Activated CD4-positive, alpha-beta T cell treated with anti-CD3 and anti-CD28 coated beads, Interleukin-2, amount 10 ng/mL, durations not matched to agents 7 days and 5 days (primary cell): ENCODE results near the gene PMEPA1. TPM values are rescaled to one million over a fixed set of nuclear protein-coding genes. Genes with fewer than 3 reads are reported as not detected.

Experiments
- CTCF ChIA-PET: fragments of 350-600 bp; sonication (Branson Sonifier 250); formaldehyde crosslinking; loops from one replicate; lab custom pipeline; 2021; ENCODE audit warnings: antibody characterized with exemption; lab: Charles Lee
- POLR2A ChIA-PET: fragments of 350-600 bp; sonication (Branson Sonifier 250); formaldehyde crosslinking; loops from one replicate; lab custom pipeline; 2021; ENCODE audit warnings: antibody characterized with exemption; lab: Charles Lee
- DNase-seq: peaks from one replicate; pipeline ENCODE4 v3.0.0-alpha.2; 2020
- H3K27ac Mint-ChIP-seq: one replicate; pipeline ENCODE4 v1.8.0; 2021; ENCODE audit warnings: mild to moderate bottlenecking, moderate library complexity, mixed read lengths
- H3K27me3 Mint-ChIP-seq: one replicate; pipeline ENCODE4 v1.8.0; 2021; ENCODE audit warnings: mixed read lengths
- H3K36me3 Mint-ChIP-seq: one replicate; pipeline ENCODE4 v1.8.0; 2021; ENCODE audit warnings: low read depth, mixed read lengths
- H3K4me1 Mint-ChIP-seq: one replicate; pipeline ENCODE4 v1.8.0; 2021; ENCODE audit warnings: mixed read lengths
- H3K4me3 Mint-ChIP-seq: one replicate; pipeline ENCODE4 v1.8.0; 2021; ENCODE audit warnings: mild to moderate bottlenecking, moderate library complexity, mixed read lengths
- H3K9me3 Mint-ChIP-seq: one replicate; pipeline ENCODE4 v1.8.0; 2021; ENCODE audit warnings: mixed read lengths
- total RNA-seq, 2 experiments: library from RNA; stranded (reverse); gene quantifications; one replicate each; pipeline ENCODE4 v1.2.3, GENCODE V29; 2021

PMEPA1 gene
- total RNA-seq, 2 experiments from 2014 or later = 0.72 to 1.1 TPM

GRCh38 chr20:57676589-57677583 is 32.9 kb downstream of the PMEPA1 start:
- Mint-ChIP-seq H3K4me3 (no peak overlapping the region), H3K27ac (no peak overlapping the region), H3K9me3 (no peaks in the 10 kb centered on the region), H3K36me3 (no peaks in the 10 kb centered on the region), H3K4me1 (peaks cover 14% of the 10 kb centered on the region), H3K27me3 (peaks cover 5% of the 10 kb centered on the region)
- ChIA-PET CTCF (no interaction called here), POLR2A (no interaction called here)
- no peak for DNase-seq

DNA sequence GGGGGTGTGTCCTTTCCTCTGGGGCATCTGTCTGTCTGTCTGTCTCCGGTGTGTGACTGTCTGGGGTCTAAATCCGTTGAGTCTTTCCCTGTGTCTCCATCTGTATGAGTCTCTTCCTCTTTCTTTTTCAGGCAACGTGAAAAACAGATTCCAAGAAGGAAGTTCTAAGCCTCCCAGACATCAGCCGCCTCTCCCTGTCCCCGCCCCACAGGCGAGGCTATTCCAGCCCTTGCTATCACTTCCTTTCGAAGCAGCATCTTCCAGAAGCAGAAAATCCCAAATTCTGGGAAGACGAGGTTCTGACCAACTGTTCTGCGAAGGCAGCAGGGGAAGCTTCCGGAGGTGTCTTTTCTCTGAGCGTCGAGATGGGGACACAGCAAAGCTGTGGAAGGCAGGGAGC is 34.0 kb downstream of the PMEPA1 start:
- Mint-ChIP-seq H3K9me3 (no peaks in the 10 kb centered on the region), H3K36me3 (no peaks in the 10 kb centered on the region), H3K27me3 (peaks cover 5% of the 10 kb centered on the region), H3K27ac (no peak overlapping the region), H3K4me3 (no peak overlapping the region), H3K4me1 (peaks cover 9% of the 10 kb centered on the region)
- DNase-seq = no peak
- POLR2A ChIA-PET = no interaction called here
- CTCF ChIA-PET = no interaction called here

GRCh38 chr20:57672953-57673575 is 36.8 kb downstream of the PMEPA1 start:
- H3K4me1 Mint-ChIP-seq = no peaks in the 10 kb centered on the region
- POLR2A ChIA-PET = no interaction called here

DNA sequence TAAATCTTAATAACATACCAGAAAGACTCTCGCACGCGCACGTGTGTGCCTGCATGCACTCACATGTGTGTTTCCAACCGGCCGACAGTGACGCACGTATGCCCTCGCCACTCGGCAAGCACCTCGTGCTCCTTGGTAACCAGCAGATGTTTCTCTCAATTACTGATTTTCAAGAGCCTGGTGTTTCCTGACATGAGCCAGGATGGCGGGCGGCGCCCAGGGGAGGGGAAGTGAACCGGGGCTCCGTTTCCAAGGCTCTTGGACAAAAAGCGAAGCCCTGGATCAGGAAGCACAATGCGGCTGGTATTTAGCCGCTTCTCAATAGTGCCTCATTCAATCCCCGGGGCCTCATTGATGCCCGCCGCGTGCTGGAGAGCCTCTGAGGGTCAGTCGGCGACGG is 37.7 kb downstream of the PMEPA1 start:
- CTCF ChIA-PET = no interaction called here
- POLR2A ChIA-PET = interaction anchor here (0.6 kb wide), 1 partner anchor 1022 kb away, joined by 3 read pairs; no protein-coding TSS in a partner anchor
- Mint-ChIP-seq H3K9me3 (no peaks in the 10 kb centered on the region), H3K27me3 (no peaks in the 10 kb centered on the region), H3K4me1 (no peaks in the 10 kb centered on the region), H3K36me3 (no peaks in the 10 kb centered on the region), H3K4me3 (no peak overlapping the region), H3K27ac (no peak overlapping the region)
- DNase-seq = no peak

More at GRCh38 chr20:57672953-57673575, 36.8 kb downstream of the PMEPA1 start:
- DNase-seq = no peak
- Mint-ChIP-seq H3K9me3 (no peaks in the 10 kb centered on the region), H3K27me3 (peaks cover 2% of the 10 kb centered on the region), H3K4me3 (no peak overlapping the region), H3K27ac (no peak overlapping the region), H3K36me3 (no peaks in the 10 kb centered on the region)
- CTCF ChIA-PET = no interaction called here

GRCh38 chr20:57671662-57672061 is 38.2 kb downstream of the PMEPA1 start:
- H3K4me3 Mint-ChIP-seq = no peak overlapping the region

DNA sequence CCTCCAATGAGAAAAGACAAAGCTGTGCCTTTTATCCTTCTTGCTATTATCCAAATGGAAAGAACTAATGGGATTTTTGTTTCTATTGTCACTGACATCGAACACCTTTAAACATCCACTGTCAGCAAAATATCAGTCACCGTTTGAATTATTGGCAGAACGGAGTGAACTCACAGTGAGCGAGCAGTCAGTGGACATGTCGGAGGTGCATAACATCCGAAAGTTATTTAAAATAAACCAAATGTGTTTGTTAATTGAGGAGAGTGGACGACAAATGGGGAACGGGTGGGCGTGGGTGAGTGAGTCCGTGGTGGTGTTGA is 38.8 kb downstream of the PMEPA1 start:
- Mint-ChIP-seq H3K9me3 (no peaks in the 10 kb centered on the region), H3K27me3 (no peaks in the 10 kb centered on the region), H3K4me3 (no peak overlapping the region), H3K36me3 (no peaks in the 10 kb centered on the region), H3K4me1 (no peaks in the 10 kb centered on the region), H3K27ac (no peak overlapping the region)
- ChIA-PET POLR2A (no interaction called here), CTCF (no interaction called here)
- DNase-seq = no peak

More at GRCh38 chr20:57671662-57672061, 38.2 kb downstream of the PMEPA1 start:
- no peaks in the 10 kb centered on the region for H3K9me3 Mint-ChIP-seq
- no peaks in the 10 kb centered on the region for H3K4me1 Mint-ChIP-seq
- H3K27me3 Mint-ChIP-seq = no peaks in the 10 kb centered on the region
- no peak overlapping the region for H3K27ac Mint-ChIP-seq
- no peak for DNase-seq
- CTCF ChIA-PET = no interaction called here
- POLR2A ChIA-PET = no interaction called here
- H3K36me3 Mint-ChIP-seq = no peaks in the 10 kb centered on the region

GRCh38 chr20:57670288-57671071 is 39.3 kb downstream of the PMEPA1 start:
- DNase-seq = no peak
- no peaks in the 10 kb centered on the region for H3K36me3 Mint-ChIP-seq
- no peak overlapping the region for H3K27ac Mint-ChIP-seq
- H3K9me3 Mint-ChIP-seq = no peaks in the 10 kb centered on the region
- no peak overlapping the region for H3K4me3 Mint-ChIP-seq
- H3K27me3 Mint-ChIP-seq = no peaks in the 10 kb centered on the region
- no peaks in the 10 kb centered on the region for H3K4me1 Mint-ChIP-seq
- POLR2A ChIA-PET = no interaction called here
- CTCF ChIA-PET = no interaction called here

DNA sequence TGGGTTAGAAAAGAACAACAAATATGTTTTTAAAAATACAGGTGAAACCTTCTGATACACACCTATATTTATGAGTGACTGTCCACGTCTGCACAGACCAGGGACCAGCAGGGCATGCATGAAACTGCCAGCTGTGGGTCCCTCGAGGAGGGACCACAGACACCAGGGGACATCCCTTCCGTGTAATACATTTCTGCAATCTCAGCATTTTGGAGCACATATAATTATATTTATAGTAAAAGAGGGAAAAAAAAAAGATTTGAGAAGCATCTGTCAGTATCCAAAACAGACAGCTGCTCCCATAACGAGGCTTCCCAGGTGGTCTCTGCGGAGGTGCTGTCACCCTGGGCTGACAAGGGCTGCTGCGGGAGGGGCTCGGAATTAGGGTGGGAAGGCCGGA is 40.2 kb downstream of the PMEPA1 start:
- peak overlapping the region; percentile 46 for H3K27ac Mint-ChIP-seq
- no peak overlapping the region for H3K4me3 Mint-ChIP-seq
- H3K9me3 Mint-ChIP-seq = no peaks in the 10 kb centered on the region
- no peaks in the 10 kb centered on the region for H3K27me3 Mint-ChIP-seq
- CTCF ChIA-PET = no interaction called here
- POLR2A ChIA-PET = no interaction called here
- H3K4me1 Mint-ChIP-seq = no peaks in the 10 kb centered on the region
- DNase-seq = no peak
- H3K36me3 Mint-ChIP-seq = no peaks in the 10 kb centered on the region

- no peaks in the 10 kb centered on the region for H3K36me3 Mint-ChIP-seq
- no peak for DNase-seq
- CTCF ChIA-PET = interaction anchor here (0.6 kb wide), 1 partner anchor 13 kb away, joined by 3 read pairs; no protein-coding TSS in a partner anchor
- no peaks in the 10 kb centered on the region for H3K27me3 Mint-ChIP-seq
- no peak overlapping the region for H3K27ac Mint-ChIP-seq
- no peaks in the 10 kb centered on the region for H3K9me3 Mint-ChIP-seq
- H3K4me1 Mint-ChIP-seq = no peaks in the 10 kb centered on the region
- no peak overlapping the region for H3K4me3 Mint-ChIP-seq
- POLR2A ChIA-PET = no interaction called here
Measured at GRCh38 chr20:57667924-57668782, 41.7 kb downstream of the PMEPA1 start.

- no peak overlapping the region for H3K4me3 Mint-ChIP-seq
- CTCF ChIA-PET = no interaction called here
Measured at GRCh38 chr20:57667388-57667787, 42.4 kb downstream of the PMEPA1 start.

GRCh38 chr20:57666834-57667157 is 43.0 kb downstream of the PMEPA1 start:
- no peaks in the 10 kb centered on the region for H3K9me3 Mint-ChIP-seq
- H3K36me3 Mint-ChIP-seq = no peaks in the 10 kb centered on the region
- POLR2A ChIA-PET = no interaction called here
- CTCF ChIA-PET = no interaction called here
- H3K27me3 Mint-ChIP-seq = no peaks in the 10 kb centered on the region
- H3K4me1 Mint-ChIP-seq = no peaks in the 10 kb centered on the region
- H3K4me3 Mint-ChIP-seq = no peak overlapping the region
- H3K27ac Mint-ChIP-seq = no peak overlapping the region
- DNase-seq = no peak

More at GRCh38 chr20:57667388-57667787, 42.4 kb downstream of the PMEPA1 start:
- H3K36me3 Mint-ChIP-seq = no peaks in the 10 kb centered on the region
- DNase-seq = no peak
- no peaks in the 10 kb centered on the region for H3K4me1 Mint-ChIP-seq
- H3K9me3 Mint-ChIP-seq = no peaks in the 10 kb centered on the region
- H3K27ac Mint-ChIP-seq = no peak overlapping the region
- POLR2A ChIA-PET = no interaction called here
- H3K27me3 Mint-ChIP-seq = no peaks in the 10 kb centered on the region

- CTCF ChIA-PET = no interaction called here
- POLR2A ChIA-PET = no interaction called here
- Mint-ChIP-seq H3K27me3 (no peaks in the 10 kb centered on the region), H3K27ac (no peak overlapping the region), H3K4me3 (no peak overlapping the region), H3K9me3 (no peaks in the 10 kb centered on the region), H3K36me3 (no peaks in the 10 kb centered on the region), H3K4me1 (no peaks in the 10 kb centered on the region)
- DNase-seq = no peak
Measured at GRCh38 chr20:57666106-57666833, 43.5 kb downstream of the PMEPA1 start.
